Stimulated activated CD8-positive, alpha-beta memory T cell treated with anti-CD3 and anti-CD28 coated beads, Interleukin-12 subunit alpha, Interleukin-12 subunit beta, amount 100 ng/mL, for 4 hours (primary cell): ENCODE measurements around the gene TSPAN3.
A peak's percentile ranks its signal among the peaks of the same experiment; 100 is the strongest.

Experiments
- DNase-seq: peaks from one replicate; pipeline ENCODE4 v3.0.0-alpha.2; 2020; ENCODE audit warnings: low read depth

The TSPAN3 gene

DNA sequence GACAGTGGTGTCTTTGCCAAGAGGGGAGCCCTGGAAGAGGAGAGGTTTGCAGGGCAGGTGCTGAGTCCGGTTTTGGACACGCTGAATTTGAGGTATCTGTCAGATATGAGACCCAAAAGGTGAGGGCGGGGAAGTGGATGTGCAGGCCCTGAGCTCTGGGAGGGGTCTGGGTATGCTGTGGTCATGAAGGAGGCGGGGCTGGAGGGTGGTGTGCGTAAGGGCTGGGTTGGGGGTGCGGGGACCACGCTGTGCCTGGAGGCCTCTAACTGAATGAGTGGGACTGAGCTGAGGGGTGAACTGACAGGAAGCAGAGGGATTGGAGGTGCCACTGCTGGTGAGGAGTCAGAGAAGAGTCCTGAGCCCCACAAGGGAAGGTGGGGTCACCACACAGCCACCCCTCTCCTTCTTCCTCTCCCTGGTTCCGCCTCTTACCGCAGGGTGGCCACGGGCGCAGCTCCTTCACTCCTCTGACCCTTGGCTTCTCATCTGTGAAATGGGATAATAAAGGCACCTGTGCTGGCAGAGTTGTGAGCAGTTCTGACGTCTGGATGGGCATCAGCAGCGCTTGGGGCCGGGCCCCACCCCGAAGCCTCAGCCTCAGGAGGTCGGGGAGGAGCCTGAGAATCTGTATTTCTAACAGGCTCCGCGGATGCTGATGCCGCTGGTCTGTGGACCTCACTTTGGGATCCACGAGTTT is 47.2 kb downstream of the TSPAN3 start:
- DNase-seq: no peak

DNA sequence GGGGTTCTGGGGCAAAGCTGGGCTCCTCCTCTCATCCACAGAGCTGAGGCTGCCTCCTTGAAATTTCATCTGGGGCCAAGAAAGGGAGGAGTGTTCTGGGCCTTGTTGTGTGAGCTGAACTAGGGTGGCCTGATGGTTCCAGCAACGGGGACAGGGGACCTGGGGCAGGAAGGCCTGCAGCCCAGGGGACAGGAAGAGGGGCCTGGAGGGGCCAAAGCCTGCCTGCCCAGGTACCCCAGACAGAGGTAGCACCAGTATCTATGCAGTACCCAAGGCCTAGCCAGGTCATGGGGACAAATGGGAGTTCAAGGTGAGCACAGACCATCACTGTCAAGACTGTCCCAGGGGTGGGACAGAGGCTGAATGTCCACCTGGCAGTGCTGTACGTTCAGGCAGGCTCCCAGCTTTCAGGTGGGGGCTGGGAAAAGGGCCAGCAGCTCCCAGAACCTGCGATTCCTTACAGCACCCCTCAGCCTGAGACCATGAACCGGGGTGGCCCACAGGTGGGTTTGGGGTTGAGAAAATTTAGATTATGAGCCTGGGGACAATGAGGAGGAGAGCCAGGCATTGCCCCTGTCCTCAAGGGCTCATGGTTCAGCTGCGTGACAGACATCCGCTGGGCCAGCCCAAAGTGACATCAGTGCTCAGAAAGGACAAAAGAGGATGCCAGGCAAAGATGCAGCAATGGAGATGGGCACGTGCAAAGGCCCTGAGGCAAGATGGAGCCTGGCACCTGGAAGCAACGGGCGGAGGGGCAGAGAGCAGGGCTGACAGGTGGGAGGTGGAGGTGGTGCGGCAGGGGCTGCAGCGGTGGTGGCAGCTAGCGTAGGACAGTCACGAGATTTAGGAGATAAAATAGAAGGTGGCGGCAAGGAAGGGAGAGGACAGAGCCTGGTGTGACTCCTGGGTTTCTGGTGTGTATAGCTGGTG is 48.0 kb downstream of the TSPAN3 start:
- DNase-seq: no peak

DNA sequence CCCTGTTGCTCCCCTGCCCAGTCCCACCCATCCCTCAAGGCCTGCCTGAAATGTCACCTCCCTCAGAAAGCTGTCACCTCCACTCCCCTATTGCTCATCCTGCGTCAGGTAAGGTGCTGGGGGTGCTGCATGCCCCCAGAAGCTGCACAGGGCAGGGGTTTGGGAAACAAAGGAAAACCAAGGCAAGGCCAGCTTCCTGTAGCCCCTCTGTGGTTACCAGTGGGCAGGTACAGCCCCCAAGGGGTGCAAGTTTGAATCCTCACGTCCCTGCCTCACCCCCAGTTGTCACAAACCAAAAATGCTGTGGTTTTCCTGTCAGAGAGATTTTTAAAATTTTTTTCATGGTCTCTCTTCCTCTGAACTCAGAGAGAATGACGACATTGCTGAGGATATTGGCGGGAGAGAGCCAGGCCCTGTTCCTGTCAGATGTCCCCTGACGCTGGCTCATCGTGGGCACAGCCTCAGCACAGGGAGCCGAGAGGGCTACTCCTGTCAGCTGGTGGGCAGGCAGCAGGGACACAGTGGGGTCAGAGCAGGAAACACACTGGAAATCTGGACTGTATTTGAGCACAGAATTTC is 49.0 kb downstream of the TSPAN3 start:
- DNase-seq: peak; percentile 28

DNA sequence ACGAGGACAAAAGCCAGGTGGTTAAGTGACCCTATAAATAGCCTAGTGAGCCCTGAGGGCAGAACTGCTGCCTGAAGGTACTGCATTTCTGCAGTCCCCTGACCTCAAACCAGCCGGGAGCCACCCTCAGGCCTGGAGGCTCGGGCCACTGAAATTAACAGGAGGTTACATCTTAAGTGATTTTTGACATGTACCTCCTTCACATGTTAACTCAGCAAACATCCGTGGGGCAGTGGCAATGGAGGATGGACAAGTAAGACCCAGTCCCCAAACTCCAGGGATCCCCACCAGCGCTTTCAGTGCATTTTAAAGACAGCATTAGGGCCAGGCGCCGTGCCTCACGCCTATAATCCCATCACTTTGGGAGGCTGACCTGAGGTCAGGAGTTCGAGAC is 49.8 kb downstream of the TSPAN3 start:
- no peak for DNase-seq

DNA sequence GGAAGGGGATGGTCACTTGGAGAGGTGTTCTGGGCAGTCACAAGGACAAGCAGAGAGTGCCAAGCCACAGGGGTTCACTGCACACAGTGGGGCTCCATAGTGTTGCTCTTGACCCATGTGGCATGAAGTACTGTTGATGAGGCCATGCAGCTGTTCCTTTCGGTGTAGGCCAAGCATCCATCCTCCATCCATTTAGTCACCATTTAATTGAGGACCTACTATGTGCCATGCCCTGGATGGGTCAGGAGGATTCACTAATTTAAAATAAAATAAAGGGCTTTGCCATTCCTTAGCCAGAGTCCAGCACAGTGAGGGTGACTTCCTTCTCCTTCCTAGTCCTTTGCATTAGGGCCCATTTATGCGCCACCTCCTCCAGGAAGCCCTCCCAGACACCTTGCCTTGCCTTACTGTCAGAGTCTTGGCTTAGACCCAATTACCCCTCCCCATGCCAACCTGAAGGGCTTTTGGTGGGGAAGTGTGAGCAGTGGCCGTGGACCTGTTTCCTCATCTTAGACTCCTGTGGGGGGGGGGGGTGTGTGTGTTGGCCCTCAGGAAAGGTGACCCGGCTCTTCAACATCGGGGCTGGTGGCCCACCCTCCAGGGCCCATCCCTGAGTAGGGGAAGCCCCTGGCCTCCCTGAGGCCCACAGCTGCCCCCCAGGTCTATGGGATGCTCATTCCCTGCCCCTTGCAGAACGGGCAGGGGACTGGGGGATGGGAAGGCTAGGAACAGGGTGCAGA is 50.4 kb downstream of the TSPAN3 start:
- DNase-seq: no peak

DNA sequence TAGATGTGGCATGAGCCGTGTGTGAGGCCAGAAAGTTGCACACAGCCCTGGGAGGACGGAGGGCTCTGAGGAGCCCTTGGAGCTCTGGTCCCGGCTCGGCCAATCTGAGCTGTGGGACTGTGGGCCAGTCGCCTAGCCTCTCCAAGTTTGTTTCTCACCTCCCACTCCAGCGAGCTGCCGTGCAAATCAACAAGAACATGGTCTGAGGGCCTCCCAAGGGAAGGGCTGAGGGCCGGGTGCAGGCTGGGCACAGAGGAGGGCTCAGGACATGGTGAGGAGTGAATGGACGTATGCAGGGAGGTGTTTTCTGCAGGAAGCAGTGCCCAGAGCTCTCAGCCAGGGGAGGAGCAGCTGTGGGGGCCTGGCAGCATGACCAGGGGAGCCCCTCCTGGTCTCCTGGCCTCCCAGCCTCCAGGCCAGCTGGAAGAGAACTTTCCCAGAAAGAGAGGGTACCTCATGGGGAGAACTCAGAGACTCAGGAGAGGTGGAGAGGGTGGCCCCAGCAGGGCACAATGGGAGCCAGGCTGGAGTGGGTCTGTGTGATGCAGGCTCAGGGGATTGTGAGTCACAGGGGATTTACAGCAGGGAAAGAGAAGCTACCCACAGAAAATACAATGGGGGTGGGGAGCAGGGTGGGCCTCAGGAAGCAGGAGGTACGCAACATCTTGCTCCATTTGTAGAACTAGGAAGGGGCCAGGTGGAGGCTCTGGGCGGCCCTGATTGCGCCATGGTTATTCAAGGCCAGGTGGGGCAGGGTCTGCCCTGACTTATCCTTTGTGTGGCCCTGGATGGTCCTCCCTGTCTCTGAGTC is 51.2 kb downstream of the TSPAN3 start:
- DNase-seq: no peak

DNA sequence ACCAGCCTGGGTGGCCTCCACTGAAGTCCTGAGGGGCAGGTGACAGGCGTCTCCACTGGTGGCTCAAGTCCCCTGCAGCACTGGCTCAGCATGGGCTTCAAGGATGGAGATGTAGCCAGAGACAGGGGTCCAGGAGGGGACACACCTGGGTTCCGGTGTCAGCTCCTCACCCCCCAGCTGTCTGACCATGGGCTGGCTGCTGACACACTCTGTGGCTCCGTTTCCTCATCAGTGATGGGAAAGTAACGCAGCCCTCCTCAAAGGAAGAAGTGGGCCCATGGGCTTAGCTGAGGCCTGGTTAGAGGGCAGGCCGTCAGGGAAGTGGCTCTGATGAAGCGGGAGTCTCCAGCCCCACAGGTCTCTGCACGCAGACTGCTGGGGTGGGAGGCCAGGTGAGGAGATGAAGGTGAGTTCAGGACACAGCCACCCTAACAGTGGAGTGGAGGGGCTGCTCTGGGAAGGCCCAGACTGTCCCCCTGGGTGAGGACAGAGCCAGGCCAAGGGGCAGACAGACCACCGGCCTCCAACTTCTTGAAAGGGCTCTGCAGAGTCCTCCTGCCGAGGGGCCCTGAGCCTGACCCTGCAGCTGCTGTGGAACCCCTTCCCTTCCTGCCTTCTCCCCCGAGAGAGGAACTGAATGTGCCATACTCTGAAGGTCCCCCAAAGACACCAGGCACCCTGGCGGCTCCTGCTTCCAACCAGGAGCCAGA is 52.0 kb downstream of the TSPAN3 start:
- no peak for DNase-seq

DNA sequence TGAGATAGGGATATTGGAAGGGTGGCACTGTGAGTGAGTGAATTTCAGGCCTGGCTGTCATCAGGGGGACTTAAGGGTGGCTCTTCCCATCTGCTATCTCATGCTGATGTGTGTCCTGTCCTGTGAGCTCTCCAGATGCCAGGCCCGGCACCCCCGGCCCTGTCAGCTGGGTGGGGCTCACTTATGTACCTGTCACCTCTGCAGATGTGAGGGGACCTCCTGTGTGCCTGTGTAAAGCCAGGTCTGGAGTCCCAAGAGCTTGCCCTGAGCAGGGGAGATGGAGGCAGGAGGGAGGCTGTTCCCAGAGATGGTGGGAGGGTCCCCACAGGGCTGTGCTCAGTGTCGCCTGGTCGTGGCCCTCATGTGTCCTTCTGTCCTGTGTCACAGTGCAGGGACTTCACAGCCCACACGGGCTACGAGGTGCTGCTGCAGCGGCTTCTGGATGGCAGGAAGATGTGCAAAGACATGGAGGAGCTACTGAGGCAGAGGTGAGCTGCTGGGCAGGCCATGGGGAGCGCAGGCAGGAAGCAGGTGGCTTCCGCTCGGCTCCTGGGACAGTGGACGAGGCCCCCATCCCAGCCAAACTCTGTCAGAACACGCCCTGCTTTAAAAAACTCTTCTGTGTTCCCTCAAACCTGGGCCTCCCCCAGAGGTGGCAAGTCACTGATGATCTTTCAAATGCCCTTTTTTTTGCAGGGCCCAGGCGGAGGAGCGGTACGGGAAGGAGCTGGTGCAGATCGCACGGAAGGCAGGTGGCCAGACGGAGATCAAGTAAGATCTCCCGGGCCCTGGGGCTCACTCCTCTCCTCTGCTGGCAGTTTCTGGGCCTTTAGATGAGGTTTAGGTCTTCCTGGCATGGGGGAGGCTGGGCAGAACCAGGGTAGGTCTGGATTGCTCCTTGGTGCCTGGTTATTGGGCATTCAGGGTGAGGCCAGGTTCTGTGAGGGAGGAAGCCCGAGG is 52.9 kb downstream of the TSPAN3 start:
- no peak for DNase-seq

DNA sequence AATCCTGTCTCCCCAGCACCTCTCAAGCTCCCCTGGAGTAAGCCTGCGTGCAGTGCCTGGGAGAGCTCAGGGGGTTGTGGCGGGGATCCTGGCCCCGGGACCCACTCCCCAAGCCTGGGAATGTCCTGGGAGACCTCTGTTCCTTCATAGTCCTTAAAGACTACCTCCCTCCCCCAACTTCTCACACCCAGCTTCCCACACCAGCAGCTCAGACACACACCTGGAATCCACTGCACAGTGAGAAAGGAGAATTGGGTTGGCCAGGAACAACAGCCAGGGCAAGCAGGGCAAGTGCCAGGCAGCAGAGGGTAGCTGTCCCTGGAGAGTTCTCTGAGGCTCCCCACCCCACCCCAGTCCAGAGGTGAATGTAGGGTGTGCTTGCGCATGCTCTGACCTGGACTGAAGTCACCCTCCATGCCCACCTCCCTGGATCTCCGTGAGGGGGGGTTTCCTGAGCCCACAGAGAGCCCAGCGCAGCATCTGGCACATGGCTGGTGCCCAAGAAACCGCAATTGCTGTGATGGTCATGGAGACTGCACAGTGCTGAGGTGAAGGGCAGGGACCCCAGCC is 53.7 kb downstream of the TSPAN3 start:
- DNase-seq: no peak

DNA sequence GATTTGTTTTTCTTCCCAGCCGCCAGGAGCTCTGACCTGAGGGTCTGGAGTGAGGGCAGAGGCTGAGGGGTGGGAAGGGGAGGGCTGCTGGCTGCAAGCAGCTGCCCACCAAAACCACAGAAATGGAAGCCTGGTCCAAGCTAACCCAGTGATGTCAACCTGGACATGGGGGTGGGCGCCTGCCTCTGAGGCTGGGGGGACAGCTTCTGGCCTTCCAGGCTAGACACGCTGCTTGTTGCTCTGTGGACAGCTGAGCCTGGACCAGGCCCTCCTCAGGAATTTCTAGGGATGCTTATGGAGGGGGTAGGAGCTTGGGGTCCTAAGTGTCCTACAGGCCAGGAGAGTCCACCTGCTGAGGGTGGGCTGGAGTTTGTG is 54.6 kb downstream of the TSPAN3 start:
- DNase-seq: no peak

DNA sequence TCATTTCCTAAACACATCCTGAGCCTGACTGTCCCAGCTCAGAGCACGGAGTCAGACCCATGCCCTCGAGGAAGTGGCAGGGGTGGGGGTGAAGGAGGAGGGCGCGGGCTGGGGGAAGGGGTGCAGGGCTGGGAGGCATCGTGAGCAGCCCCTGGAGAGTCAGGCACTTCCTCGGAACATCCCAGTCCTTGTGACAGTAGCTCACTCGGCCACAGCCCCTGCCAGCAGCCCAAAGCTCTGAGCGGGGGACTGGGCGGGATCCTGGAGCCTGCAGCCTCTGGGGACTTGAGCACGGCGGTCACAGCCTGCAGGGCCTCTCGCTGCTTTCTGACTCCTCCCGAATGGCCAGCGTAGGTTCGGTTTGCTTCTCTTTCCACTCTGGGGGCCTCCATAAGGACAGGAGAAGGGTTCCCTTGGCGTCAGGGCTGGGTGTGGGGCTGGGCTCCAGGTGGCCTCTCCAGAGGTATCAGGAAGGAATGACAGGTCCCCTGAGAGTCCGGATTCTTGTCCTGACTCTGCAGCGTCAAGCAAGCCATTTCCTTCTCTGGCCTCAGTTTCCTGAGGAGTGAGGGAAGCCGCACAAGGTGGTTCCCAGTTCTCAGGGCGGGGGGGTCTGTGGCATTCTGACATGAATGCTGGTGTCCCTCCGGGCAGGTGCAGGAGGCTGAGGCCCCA is 55.1 kb downstream of the TSPAN3 start:
- DNase-seq: no peak

DNA sequence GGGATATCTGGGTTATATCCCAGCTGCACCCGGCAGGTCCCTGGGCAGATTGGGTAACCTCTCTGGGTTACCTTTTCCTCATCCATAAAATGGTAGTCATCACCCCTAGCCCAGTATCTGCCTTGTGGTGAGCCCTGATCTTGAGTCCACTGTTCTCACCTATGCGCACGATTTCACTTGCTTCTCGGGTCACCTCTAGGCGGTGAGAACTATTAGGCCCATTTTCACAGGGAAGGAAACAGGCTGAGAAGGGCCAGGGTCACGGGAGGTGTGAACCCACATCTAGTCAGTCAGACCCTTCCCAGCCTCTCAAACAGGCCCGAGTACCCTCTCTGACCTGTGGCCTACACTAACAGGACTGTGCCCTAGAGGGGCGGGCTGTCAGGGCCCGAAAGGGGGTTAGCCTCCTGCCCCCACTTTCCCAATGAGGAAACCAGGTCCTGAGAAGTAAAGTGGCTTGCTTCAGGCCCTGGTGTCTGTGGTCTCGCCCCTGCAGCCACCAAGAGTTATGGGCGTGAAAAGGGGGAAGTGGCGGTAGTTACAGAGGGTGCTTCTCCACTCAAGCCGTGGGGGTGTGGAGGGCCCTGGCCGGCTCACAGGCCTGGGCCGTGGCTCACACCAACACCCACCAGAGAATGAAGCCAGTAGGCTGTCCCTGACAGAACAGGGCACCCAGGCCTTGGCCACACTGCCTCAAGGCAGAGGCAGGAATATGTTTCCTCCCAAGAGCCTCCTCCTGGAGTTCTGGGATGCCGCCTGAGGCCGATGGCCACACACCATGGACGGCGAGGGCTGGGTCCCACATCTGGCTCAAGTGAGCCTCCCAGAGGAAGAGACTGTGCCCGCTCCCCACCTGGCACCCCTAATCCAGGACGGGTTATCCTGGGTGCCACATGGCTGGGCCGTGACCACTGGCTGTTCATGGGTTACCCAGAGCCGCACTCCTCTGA is 56.5 kb downstream of the TSPAN3 start:
- DNase-seq: no peak

DNA sequence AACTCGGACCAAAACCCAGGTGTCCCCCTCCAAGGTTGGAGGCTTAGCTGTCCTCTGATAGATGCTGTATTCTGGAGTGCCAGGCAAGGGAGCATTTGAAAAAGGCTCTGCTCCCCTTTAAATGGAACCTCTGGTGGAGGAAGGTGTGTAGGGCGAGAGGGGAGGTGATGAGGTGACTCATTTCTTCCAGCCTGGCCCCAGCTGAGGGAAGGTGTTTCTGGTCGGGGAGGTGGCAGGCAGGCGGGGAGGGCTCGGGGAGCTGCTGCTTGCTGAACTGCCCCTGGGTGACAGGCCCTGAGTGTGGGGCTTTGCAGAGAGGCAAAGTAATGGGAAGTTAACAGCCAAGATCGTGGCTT is 57.2 kb downstream of the TSPAN3 start:
- DNase-seq: peak; percentile 83

DNA sequence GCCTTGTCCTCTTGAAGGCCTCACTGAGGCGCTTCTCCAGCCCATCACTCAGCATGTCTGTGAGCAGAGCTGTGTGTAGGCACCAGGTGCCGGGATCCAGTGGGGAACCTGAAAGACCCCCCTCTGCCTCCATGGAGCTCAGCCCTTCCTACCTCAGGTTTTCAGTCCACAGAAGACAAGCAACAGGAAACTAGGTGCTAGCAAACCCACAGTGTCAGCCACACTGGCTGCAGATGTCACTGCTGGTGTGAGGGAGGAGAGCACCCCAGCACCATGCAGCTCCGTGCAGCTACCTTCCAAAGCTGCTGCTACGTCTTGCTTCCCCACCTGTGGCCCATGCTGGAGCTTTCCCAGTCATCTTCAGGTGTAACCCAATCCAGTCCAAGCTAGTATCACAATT is 58.0 kb downstream of the TSPAN3 start:
- DNase-seq: no peak

DNA sequence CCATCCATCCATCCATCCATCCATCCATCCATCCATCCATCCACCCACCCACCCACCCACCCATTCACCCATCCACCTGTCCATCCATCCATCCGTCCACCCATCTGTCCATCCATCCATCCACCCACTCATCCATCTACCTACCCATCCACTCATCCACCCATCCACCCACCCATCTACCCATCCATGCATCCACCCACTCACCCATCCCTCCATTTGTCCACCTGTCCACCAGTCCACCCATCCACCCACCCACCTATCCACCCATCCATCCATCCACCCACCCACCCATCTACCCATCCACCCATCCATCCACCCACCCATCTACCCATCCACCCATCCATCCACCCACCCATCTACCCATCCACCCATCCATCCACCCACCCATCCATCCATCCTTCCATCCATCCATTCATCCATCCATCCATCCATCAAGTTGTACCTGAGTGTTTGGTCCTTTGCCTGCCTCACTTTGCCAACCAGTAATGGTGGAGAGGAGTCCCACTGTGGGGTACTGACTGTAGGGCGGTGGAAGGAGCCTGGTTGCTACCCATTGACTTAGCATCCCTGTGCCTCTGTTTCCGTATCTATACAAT is 58.7 kb downstream of the TSPAN3 start:
- DNase-seq: no peak

DNA sequence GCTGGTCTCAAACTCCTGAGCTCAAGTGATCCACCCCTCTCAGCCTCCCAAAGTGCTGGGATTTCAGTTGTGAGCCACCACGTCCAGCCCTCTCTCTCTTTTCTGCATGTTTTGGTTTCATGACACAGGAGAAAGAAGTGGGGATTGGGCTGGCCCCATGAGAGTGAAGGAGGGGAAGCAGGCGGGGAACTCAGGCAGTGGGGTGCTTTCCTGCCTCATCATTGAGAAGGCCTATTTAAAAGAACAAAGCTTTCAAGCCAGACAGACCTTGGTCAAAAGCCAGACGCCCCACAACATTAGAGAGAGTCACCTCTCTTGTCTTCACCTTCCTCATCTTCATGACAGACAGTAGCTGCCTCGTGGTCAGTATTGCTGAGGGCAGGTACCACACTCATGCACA is 60.1 kb downstream of the TSPAN3 start:
- DNase-seq: no peak

DNA sequence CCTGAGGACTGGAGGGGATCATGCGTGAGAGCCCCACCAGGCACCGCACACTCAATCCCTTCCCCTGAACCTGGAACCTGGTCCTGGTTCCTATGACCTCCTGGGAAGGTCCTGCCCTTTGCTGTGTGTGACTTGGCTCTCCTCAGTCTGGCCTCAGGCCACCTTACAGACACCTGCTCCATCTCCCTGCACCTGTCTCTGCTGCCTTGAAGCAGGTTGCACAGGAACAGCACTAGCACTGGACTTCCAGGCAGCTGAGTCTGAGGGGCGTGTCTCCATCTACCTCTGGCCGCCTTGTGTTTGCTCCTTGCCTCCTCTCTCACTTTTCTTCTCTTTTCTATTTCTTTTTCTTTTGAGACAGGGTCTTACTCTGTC is 60.6 kb downstream of the TSPAN3 start:
- DNase-seq: no peak
